Sigmoid colon (tissue), 4 donors: ENCODE data around the gene RER1.

Source experiments
- EP300 ChIP-seq, 4 donors: sonication (generic); formaldehyde crosslinking; IDR thresholded peaks; one replicate each; pipeline ENCODE4 v1.6.1; 2017; ENCODE audit warnings: antibody characterized with exemption in 4 of 4
- POLR2A ChIP-seq, 2 donors: fragments of 450-650 bp; IDR thresholded peaks; one replicate each; pipeline ENCODE4 v1.6.1; 2016; ENCODE audit warnings: antibody characterized with exemption in 2 of 2, mild to moderate bottlenecking in 2 of 2, moderate library complexity in 2 of 2
- TF ChIP-seq, protein P1 (sequence below), 4 experiments: fragments of 450-650 bp in 3 of 4; fragments of 200-600 bp in 1 of 4; IDR thresholded peaks; one replicate each; pipeline ENCODE4 v1.5.1; 2016 to 2019; ENCODE audit warnings: antibody characterized with exemption in 4 of 4, mild to moderate bottlenecking in 3 of 4, moderate library complexity in 2 of 4

DNA sequence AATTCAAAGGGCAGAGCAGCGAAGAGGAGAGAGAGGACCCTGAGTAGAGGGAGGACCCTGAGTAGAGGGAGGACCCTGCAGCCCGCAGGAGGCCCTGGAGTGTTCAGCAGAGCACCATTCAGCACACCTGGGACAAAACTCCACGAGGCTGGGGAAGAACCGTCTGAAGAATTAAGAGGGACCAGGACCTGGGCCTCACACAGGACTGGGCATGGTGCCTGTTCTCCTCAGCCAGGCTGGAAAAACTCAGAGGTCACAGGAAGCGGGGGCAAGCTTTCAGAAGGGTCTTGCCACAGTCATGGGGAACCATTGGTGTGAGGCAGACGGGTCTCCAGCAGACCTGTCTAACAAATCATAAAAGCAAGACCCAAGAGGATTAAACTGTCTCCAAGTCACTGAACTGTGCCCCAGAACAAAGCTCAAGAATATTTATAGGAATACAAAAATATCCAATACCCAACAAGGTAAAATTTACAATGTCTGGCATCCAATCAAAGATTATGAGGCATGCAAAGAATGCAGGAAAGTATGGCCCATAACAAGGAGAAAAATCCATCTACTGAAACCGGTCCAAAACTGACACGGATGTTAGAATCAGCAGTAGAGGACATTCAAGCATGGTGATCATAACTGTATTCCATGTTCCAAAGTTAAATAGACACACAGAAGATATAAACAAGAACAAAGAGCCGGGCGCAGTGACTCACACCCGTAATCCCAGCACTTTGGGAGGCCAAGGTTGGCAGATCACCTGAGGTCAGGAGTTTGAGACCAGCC lies 30.9 kb upstream of the RER1 start:
- TF ChIP-seq, protein P1, sequence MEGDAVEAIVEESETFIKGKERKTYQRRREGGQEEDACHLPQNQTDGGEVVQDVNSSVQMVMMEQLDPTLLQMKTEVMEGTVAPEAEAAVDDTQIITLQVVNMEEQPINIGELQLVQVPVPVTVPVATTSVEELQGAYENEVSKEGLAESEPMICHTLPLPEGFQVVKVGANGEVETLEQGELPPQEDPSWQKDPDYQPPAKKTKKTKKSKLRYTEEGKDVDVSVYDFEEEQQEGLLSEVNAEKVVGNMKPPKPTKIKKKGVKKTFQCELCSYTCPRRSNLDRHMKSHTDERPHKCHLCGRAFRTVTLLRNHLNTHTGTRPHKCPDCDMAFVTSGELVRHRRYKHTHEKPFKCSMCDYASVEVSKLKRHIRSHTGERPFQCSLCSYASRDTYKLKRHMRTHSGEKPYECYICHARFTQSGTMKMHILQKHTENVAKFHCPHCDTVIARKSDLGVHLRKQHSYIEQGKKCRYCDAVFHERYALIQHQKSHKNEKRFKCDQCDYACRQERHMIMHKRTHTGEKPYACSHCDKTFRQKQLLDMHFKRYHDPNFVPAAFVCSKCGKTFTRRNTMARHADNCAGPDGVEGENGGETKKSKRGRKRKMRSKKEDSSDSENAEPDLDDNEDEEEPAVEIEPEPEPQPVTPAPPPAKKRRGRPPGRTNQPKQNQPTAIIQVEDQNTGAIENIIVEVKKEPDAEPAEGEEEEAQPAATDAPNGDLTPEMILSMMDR (IDR thresholded peaks at IDR 0.05): no peak
- TF ChIP-seq POLR2A (IDR thresholded peaks at IDR 0.05) (no peak), EP300 (IDR thresholded peaks at IDR 0.05) (no peak)
